Suprapubic skin (tissue), 3 donors: ENCODE results near the gene SETD2.

Experiments used
- CTCF ChIP-seq, 2 donors: fragments of 200-600 bp in 1 of 2; fragments of 450-650 bp in 1 of 2; sonication (generic) in 1 of 2; IDR thresholded peaks; one replicate each; pipeline ENCODE4 v1.5.1; 2016 to 2019; ENCODE audit warnings: antibody characterized with exemption in 2 of 2, mild to moderate bottlenecking in 1 of 2, moderate library complexity in 1 of 2
- POLR2A ChIP-seq, 2 donors: fragments of 450-650 bp; IDR thresholded peaks; one replicate each; pipeline ENCODE4 v1.6.1; 2017; ENCODE audit warnings: antibody characterized with exemption in 2 of 2, mild to moderate bottlenecking in 2 of 2, moderate library complexity in 2 of 2

DNA sequence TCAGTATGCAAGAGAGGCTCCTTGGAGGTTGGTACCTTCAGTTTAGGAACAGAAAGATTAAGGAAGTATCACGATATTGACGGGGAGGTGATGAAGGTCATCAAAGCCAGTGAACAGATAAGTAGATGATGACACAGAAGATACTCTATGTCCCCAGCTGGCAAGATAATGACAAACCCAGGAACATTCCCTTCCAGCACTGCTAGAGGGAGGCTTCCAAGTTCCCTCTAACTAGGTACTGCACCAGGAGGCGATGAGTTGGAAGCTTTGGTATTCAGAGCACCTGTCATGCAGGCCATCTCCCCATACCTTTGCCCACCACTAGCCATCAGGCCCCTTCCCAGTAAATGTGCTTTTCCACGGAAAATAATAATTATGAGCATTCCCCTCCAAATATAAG is 143.6 kb downstream of the SETD2 start:
- TF ChIP-seq CTCF (IDR thresholded peaks at IDR 0.05): no peak
- TF ChIP-seq POLR2A (IDR thresholded peaks at IDR 0.05): no peak
